CD14-positive monocyte (primary cell): Measurements from ENCODE around the gene TEN1. TPM values are rescaled to one million over a fixed set of nuclear protein-coding genes. Genes with fewer than 3 reads are reported as not detected.

ENCODE experiments used
- DNase-seq, 3 donors: peaks; one replicate each; pipeline ENCODE4 v3.0.0-alpha.2; 2011 to 2022
- H2AFZ ChIP-seq: 2 replicates; pipeline ENCODE4 v1.6.0; 2012; ENCODE audit warnings: mild to moderate bottlenecking, low read depth, low read length, inconsistent platforms; ENCODE audit not compliant: insufficient read depth, poor library complexity, severe bottlenecking
- H3K27ac ChIP-seq, 2 donors: 1 replicate in 1 of 2; 2 replicates in 1 of 2; pipeline ENCODE4 v1.5.1; 2012 to 2013; ENCODE audit warnings: low read length in 2 of 2, control low read depth in 1 of 2, inconsistent platforms in 1 of 2, low read depth in 1 of 2, mild to moderate bottlenecking in 1 of 2
- H3K27me3 ChIP-seq, 2 donors: one replicate each; pipeline versions ENCODE4 v1.6.0 to v1.6.1; 2011 to 2013; ENCODE audit warnings: low read length in 2 of 2; ENCODE audit not compliant: control insufficient read depth in 2 of 2, insufficient read depth in 2 of 2
- H3K36me3 ChIP-seq, 2 donors: replicated peaks in 1 of 2; 1 replicate in 1 of 2; 2 replicates in 1 of 2; pipeline versions ENCODE4 v1.5.1 to v1.6.1; 2012 to 2013; ENCODE audit warnings: low read length in 2 of 2, control low read depth in 1 of 2, inconsistent platforms in 1 of 2, mild to moderate bottlenecking in 1 of 2; ENCODE audit not compliant: insufficient read depth in 2 of 2, control insufficient read depth in 1 of 2
- H3K4me1 ChIP-seq, 2 donors: 1 replicate in 1 of 2; 2 replicates in 1 of 2; pipeline versions ENCODE4 v1.5.1 to v1.6.1; 2012 to 2013; ENCODE audit warnings: low read length in 2 of 2, control low read depth in 1 of 2, inconsistent platforms in 1 of 2, mild to moderate bottlenecking in 1 of 2, moderate library complexity in 1 of 2; ENCODE audit not compliant: insufficient read depth in 2 of 2, control insufficient read depth in 1 of 2
- H3K4me2 ChIP-seq: replicated peaks from 2 replicates; pipeline ENCODE3; 2012; ENCODE audit warnings: low read length, moderate library complexity, mild to moderate bottlenecking; ENCODE audit not compliant: poor library complexity, severe bottlenecking; ENCODE audit errors: extremely low read depth
- H3K4me3 ChIP-seq, 3 experiments: fragments of 200-600 bp in 1 of 3; sonication (generic) in 1 of 3; replicated peaks in 1 of 3; 1 replicate in 2 of 3; 2 replicates in 1 of 3; pipeline ENCODE4 v1.5.1; 2011 to 2013; ENCODE audit warnings: low read length in 3 of 3, mild to moderate bottlenecking in 3 of 3, control low read depth in 2 of 3, low read depth in 2 of 3, inconsistent platforms in 1 of 3, moderate library complexity in 1 of 3
- H3K79me2 ChIP-seq: 2 replicates; pipeline ENCODE4 v1.6.0; 2012; ENCODE audit warnings: mild to moderate bottlenecking, control low read depth, inconsistent platforms, low read length, moderate library complexity; ENCODE audit not compliant: insufficient read depth
- H3K9ac ChIP-seq: 2 replicates; pipeline ENCODE4 v1.6.0; 2017; ENCODE audit warnings: low read length, mild to moderate bottlenecking; ENCODE audit not compliant: insufficient read depth, poor library complexity, severe bottlenecking
- H3K9me3 ChIP-seq, 2 donors: replicated peaks in 1 of 2; 1 replicate in 1 of 2; 2 replicates in 1 of 2; pipeline versions ENCODE4 v1.5.1 to v1.6.1; 2012 to 2013; ENCODE audit warnings: low read length in 2 of 2, control low read depth in 1 of 2; ENCODE audit not compliant: control insufficient read depth in 1 of 2, insufficient read depth in 1 of 2
- H4K20me1 ChIP-seq: 2 replicates; pipeline ENCODE4 v1.6.0; 2012; ENCODE audit warnings: mild to moderate bottlenecking, low read length, control low read depth, moderate library complexity; ENCODE audit not compliant: insufficient read depth
- H3K27ac Mint-ChIP-seq, 7 donors: one replicate each; pipeline ENCODE4 v1.8.0; 2020; ENCODE audit warnings: mild to moderate bottlenecking in 7 of 7, mixed read lengths in 7 of 7, moderate library complexity in 6 of 7, inconsistent platforms in 2 of 7
- H3K27me3 Mint-ChIP-seq, 3 donors: one replicate each; pipeline ENCODE4 v1.8.0; 2021 to 2022; ENCODE audit warnings: low read depth in 3 of 3, mild to moderate bottlenecking in 3 of 3, mixed read lengths in 3 of 3, moderate library complexity in 3 of 3, inconsistent platforms in 1 of 3
- H3K36me3 Mint-ChIP-seq, 2 donors: one replicate each; pipeline ENCODE4 v1.8.0; 2020; ENCODE audit warnings: mixed read lengths in 2 of 2, inconsistent platforms in 1 of 2, mild to moderate bottlenecking in 1 of 2
- H3K4me1 Mint-ChIP-seq: one replicate; pipeline ENCODE4 v1.8.0; 2020; ENCODE audit warnings: mild to moderate bottlenecking, mixed read lengths
- H3K4me3 Mint-ChIP-seq, 2 donors: one replicate each; pipeline ENCODE4 v1.8.0; 2020; ENCODE audit warnings: mild to moderate bottlenecking in 2 of 2, mixed read lengths in 2 of 2, moderate library complexity in 1 of 2
- H3K9me3 Mint-ChIP-seq, 7 donors: one replicate each; pipeline ENCODE4 v1.8.0; 2020 to 2022; ENCODE audit warnings: mixed read lengths in 7 of 7, mild to moderate bottlenecking in 6 of 7, moderate library complexity in 6 of 7, inconsistent platforms in 2 of 7
- CTCF ChIP-seq: fragments of 200-600 bp; IDR thresholded peaks from one replicate; pipeline ENCODE4 v1.8.0; 2022; ENCODE audit warnings: antibody characterized with exemption, mild to moderate bottlenecking
- WGBS: methylation state at CpG from one replicate; pipeline ENCODE4 v1.1.5; 2013; ENCODE audit warnings: missing lambda C conversion rate; ENCODE audit not compliant: insufficient coverage; 5-methylcytosine and 5-hydroxymethylcytosine counted together
- intact Hi-C, 2 donors: fragments of 100-400 bp; cut with micrococcal nuclease; formaldehyde crosslinking; loops; one replicate each; pipeline versions ENCODE4 v1.15.0 to v1.15.1; 2023
- polyA plus RNA-seq, 3 donors: library from polyadenylated mRNA; depleted of rRNA in 1 of 3; unstranded in 2 of 3; stranded (reverse) in 1 of 3; fragments of 300-500 nt in 2 of 3; fragments of >200 nt in 1 of 3; fragmentation: Illumina TruSeq in 2 of 3; gene quantifications; 1 replicate in 2 of 3; 2 replicates in 1 of 3; pipeline ENCODE4 v1.2.3, GENCODE V29; 2012 to 2021

Gene TEN1
- polyA plus RNA-seq, 3 donors, result 22.4 to 37.2 (median 31.3) TPM

GRCh38 chr17:75985986-75986385 is 6.9 kb downstream of the TEN1 start:
- Mint-ChIP-seq H3K36me3 (peaks cover 16 to 22% of the 10 kb centered on the region in 2 donors), H3K27me3 (no peaks in the 10 kb centered on the region), H3K9me3 (peaks cover 0 to 1% (median 0%) of the 10 kb centered on the region in 7 donors), H3K27ac (no peak overlapping the region), H3K4me1 (peaks cover 14% of the 10 kb centered on the region), H3K4me3 (no peak overlapping the region)
- no peaks in the 10 kb centered on the region for H3K9me3 ChIP-seq
- no peaks in the 10 kb centered on the region for H4K20me1 ChIP-seq
- H3K27me3 ChIP-seq, result no peaks in the 10 kb centered on the region
- no peak overlapping the region for H3K4me2 ChIP-seq
- H3K4me3 ChIP-seq, result no peak overlapping the region
- H3K27ac ChIP-seq, result no peak overlapping the region
- H3K9ac ChIP-seq, result no peak overlapping the region
- no peak for TF ChIP-seq CTCF
- H3K79me2 ChIP-seq, result peaks cover 6% of the 10 kb centered on the region
- H3K36me3 ChIP-seq, result peaks cover 3 to 18% of the 10 kb centered on the region in 2 donors
- peaks cover 15 to 18% of the 10 kb centered on the region in 2 donors for H3K4me1 ChIP-seq
- H2AFZ ChIP-seq, result no peak overlapping the region
- intact Hi-C loops, result no loop called here
- no peak for DNase-seq
- WGBS, result 100% methylated on average over 1 of the region's 4 CpGs

- Histone ChIP-seq H3K4me2 (no peak overlapping the region), H3K4me3 (no peak overlapping the region), H3K79me2 (no peaks in the 10 kb centered on the region), H3K9ac (no peak overlapping the region), H3K4me1 (peaks cover 20 to 23% of the 10 kb centered on the region in 2 donors), H4K20me1 (no peaks in the 10 kb centered on the region), H3K27me3 (no peaks in the 10 kb centered on the region), H3K36me3 (peaks cover 3 to 26% of the 10 kb centered on the region in 2 donors), H3K27ac (no peak overlapping the region), H2AFZ (no peak overlapping the region), H3K9me3 (no peaks in the 10 kb centered on the region)
- peaks cover 0 to 1% (median 0%) of the 10 kb centered on the region in 7 donors for H3K9me3 Mint-ChIP-seq
- TF ChIP-seq CTCF, result no peak
- intact Hi-C loops, result no loop called here
- no peaks in the 10 kb centered on the region for H3K27me3 Mint-ChIP-seq
- H3K36me3 Mint-ChIP-seq, result peaks cover 24 to 32% of the 10 kb centered on the region in 2 donors
- DNase-seq, result no peak
- peaks cover 19% of the 10 kb centered on the region for H3K4me1 Mint-ChIP-seq
- 95% methylated on average over 3 of the region's 4 CpGs for WGBS
- H3K4me3 Mint-ChIP-seq, result no peak overlapping the region
- H3K27ac Mint-ChIP-seq, result no peak overlapping the region
Observed at GRCh38 chr17:75987041-75987440, 8.0 kb downstream of the TEN1 start.
